ENCODE data around the gene GLIS1. TPM values are rescaled to one million over a fixed set of nuclear protein-coding genes. Genes with fewer than 3 reads are reported as not detected.

The GLIS1 gene
- total and polyA plus RNA-seq, 2 of the 8 experiments (the other 6 are each of a cell fraction or from before 2014, with no cell fraction given), result 0.15 to 0.22 TPM

DNA sequence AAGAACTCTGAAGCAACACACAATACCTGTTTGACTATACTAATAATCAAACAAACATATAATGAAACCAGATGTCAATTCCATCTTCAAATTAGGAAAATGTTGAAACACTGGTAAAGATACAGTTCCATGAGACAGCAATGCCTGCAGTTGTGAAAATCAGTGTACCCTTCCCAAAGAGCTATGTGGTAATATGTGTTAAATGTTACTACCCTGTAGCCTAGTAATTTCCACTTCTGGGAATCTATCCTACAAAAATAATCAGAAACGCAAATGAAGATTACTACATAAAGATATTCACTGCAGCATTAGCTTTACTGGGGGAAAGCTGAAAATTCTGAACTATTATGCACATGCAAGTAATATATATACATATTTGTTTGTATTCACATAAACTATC lies 16.9 kb downstream of the GLIS1 start (continued):
- TF ChIP-seq CBX8 (IDR thresholded peaks at IDR 0.05; ENCODE audit: borderline replicate concordance, low read depth, low read length) (no peak), CBX5 (IDR thresholded peaks at IDR 0.05; ENCODE audit: low read depth, low read length) (no peak), SIN3A (conservative IDR thresholded peaks at IDR 0.05 in 1 of 2, IDR thresholded peaks at IDR 0.05 in 1 of 2; ENCODE audit: low read depth in 1 of 2, low read length in 2 of 2) (no peak), ZNF274 (IDR thresholded peaks at IDR 0.05; ENCODE audit: borderline replicate concordance, extremely low read depth, low read length) (no peak)
- TF ChIP-seq, protein P1, sequence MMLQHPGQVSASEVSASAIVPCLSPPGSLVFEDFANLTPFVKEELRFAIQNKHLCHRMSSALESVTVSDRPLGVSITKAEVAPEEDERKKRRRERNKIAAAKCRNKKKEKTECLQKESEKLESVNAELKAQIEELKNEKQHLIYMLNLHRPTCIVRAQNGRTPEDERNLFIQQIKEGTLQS (IDR thresholded peaks at IDR 0.05; ENCODE audit: insufficient read depth, low read depth, low read length), result no peak

All from H1 (cell line).